Esophagus muscularis mucosa (tissue), 4 donors: ENCODE measurements around the gene CETN2. TPM values are rescaled to one million over a fixed set of nuclear protein-coding genes. Genes with fewer than 3 reads are reported as not detected.
"Not testable (repeated sequence)": the region's sequence is repeated elsewhere in the genome, so short reads cannot be mapped to it uniquely, and the experiment has no call there.

Source experiments
- DNase-seq: peaks from one replicate; pipeline ENCODE4 v3.0.0-alpha.2; 2017; ENCODE audit errors: extremely low spot score
- H3K27ac ChIP-seq, 4 donors: fragments of 200-600 bp; sonication (generic); replicated peaks in 1 of 4; 1 replicate in 3 of 4; 2 replicates in 1 of 4; pipeline ENCODE4 v1.5.1; 2016 to 2019; ENCODE audit warnings: mild to moderate bottlenecking in 1 of 4
- H3K27me3 ChIP-seq, 4 donors: fragments of 200-600 bp; sonication (generic); one replicate each; pipeline versions ENCODE4 v1.5.1 to v1.6.0; 2016 to 2019
- H3K36me3 ChIP-seq, 4 donors: fragments of 200-600 bp; sonication (generic); one replicate each; pipeline ENCODE4 v1.5.1; 2016 to 2019
- H3K4me1 ChIP-seq, 4 donors: fragments of 200-600 bp; sonication (generic); one replicate each; pipeline ENCODE4 v1.5.1; 2016 to 2019
- H3K4me3 ChIP-seq, 4 donors: fragments of 200-600 bp; sonication (generic); 1 replicate in 2 of 4; 2 replicates in 2 of 4; pipeline ENCODE4 v1.5.1; 2016 to 2019; ENCODE audit warnings: mild to moderate bottlenecking in 4 of 4, moderate library complexity in 1 of 4
- H3K9me3 ChIP-seq, 4 donors: fragments of 200-600 bp; sonication (generic); 1 replicate in 3 of 4; 2 replicates in 1 of 4; pipeline ENCODE4 v1.5.1; 2016 to 2019
- CTCF ChIP-seq, 3 experiments: fragments of 200-600 bp in 2 of 3; fragments of 450-650 bp in 1 of 3; sonication (generic) in 2 of 3; IDR thresholded peaks; one replicate each; pipeline ENCODE4 v1.5.1; 2017 to 2019; ENCODE audit warnings: antibody characterized with exemption in 3 of 3, mild to moderate bottlenecking in 2 of 3, moderate library complexity in 1 of 3
- EP300 ChIP-seq: sonication (generic); formaldehyde crosslinking; IDR thresholded peaks from one replicate; pipeline ENCODE4 v1.6.1; 2017; ENCODE audit warnings: antibody characterized with exemption
- POLR2A ChIP-seq: fragments of 450-650 bp; IDR thresholded peaks from one replicate; pipeline ENCODE4 v1.6.1; 2017; ENCODE audit warnings: antibody characterized with exemption, moderate library complexity, mild to moderate bottlenecking, low read depth
- POLR2AphosphoS5 ChIP-seq, 2 donors: sonication (generic); formaldehyde crosslinking; IDR thresholded peaks; one replicate each; pipeline ENCODE4 v1.6.1; 2017; ENCODE audit warnings: antibody characterized with exemption in 2 of 2
- WGBS: methylation state at CpG from one replicate; pipeline ENCODE4 v1.1.5; 2018; 5-methylcytosine and 5-hydroxymethylcytosine counted together
- intact Hi-C: fragments of 100-400 bp; cut with DNase I; formaldehyde crosslinking; loops from one replicate; pipeline ENCODE4 v1.15.1; 2023
- total RNA-seq, 4 donors: library from RNA; depleted of rRNA; stranded (reverse); fragments of >200 nt; gene quantifications; one replicate each; pipeline versions ENCODE4 v1.1.0 to v1.2.1, GENCODE V29; 2016

The CETN2 gene
- total RNA-seq, 4 donors from 2014 or later, result 40.7 to 56.2 (median 52.0) TPM

GRCh38 chrX:152798945-152799344 lies 31.6 kb downstream of the CETN2 start:
- WGBS, result 36% methylated on average over 1 of the region's 1 CpG
- no peak overlapping the region for H3K27ac ChIP-seq
- no peak for TF ChIP-seq POLR2A
- no peak for TF ChIP-seq POLR2AphosphoS5 (IDR thresholded peaks at IDR 0.05)
- no peak for TF ChIP-seq EP300
- no peak for TF ChIP-seq CTCF (IDR thresholded peaks at IDR 0.05)
- H3K4me3 ChIP-seq, result no peak overlapping the region
- H3K4me1 ChIP-seq, result no peaks in the 10 kb centered on the region
- H3K27me3 ChIP-seq, result no peaks in the 10 kb centered on the region
- intact Hi-C loops, result no loop called here
- no peaks in the 10 kb centered on the region for H3K9me3 ChIP-seq
- no peaks in the 10 kb centered on the region for H3K36me3 ChIP-seq
- DNase-seq, result no peak

GRCh38 chrX:152787062-152787461 lies 43.5 kb downstream of the CETN2 start:
- H3K36me3 ChIP-seq, H3K27me3 ChIP-seq, H3K9me3 ChIP-seq, DNase-seq, intact Hi-C loops, H3K27ac ChIP-seq, H3K4me3 ChIP-seq, H3K4me1 ChIP-seq: not testable (repeated sequence)
- no CpG with 5 or more reads among the region's 3 CpGs for WGBS

Other genes with a start within 250 kb of the CETN2 start
- gene GABRQ, start 192.9 kb downstream of the CETN2 start, total RNA-seq, result under 1 TPM in 1 of 4 donors, not detected in 3; 0.06 TPM
- gene MAGEA3, start 132.0 kb downstream of the CETN2 start, total RNA-seq, result not detected
- not detected for gene CSAG2, start 121.5 kb downstream of the CETN2 start, total RNA-seq
- not detected for gene MAGEA2B, start 116.1 kb downstream of the CETN2 start, total RNA-seq
- gene CSAG1, start 97.0 kb downstream of the CETN2 start, total RNA-seq, result not detected
- not detected for gene MAGEA12, start 97.0 kb downstream of the CETN2 start, total RNA-seq
- not detected for gene MAGEA2, start 76.9 kb downstream of the CETN2 start, total RNA-seq
- not detected for gene CSAG3, start 71.5 kb downstream of the CETN2 start, total RNA-seq
- gene MAGEA6, start 61.1 kb downstream of the CETN2 start, total RNA-seq, result not detected
- gene NSDHL, start 306 bp upstream of the CETN2 start, total RNA-seq, result 10 to 100 TPM in 1 of 4 donors, 1 to 10 TPM in 3; 5.8 to 10.1 (median 8.7) TPM
- 1 to 10 TPM; 2.5 to 3.7 (median 3.0) TPM for gene ZNF185, start 67.3 kb upstream of the CETN2 start, total RNA-seq
- gene PNMA5, start 163.4 kb upstream of the CETN2 start, total RNA-seq, result not detected
- under 1 TPM; 0.13 to 0.42 (median 0.17) TPM for gene PNMA3, start 225.7 kb upstream of the CETN2 start, total RNA-seq
- gene PNMA6A, start 241.7 kb upstream of the CETN2 start, total RNA-seq, result 1 to 10 TPM; 1.2 to 3.7 (median 2.7) TPM